HG03103 (cell line): ENCODE results near the gene ZNF436.
"Not testable (repeated sequence)": the region's sequence is repeated elsewhere in the genome, so short reads cannot be mapped to it uniquely, and the experiment has no call there.

Experiments used
- ATAC-seq: cut with Tn5 transposase; IDR thresholded peaks from one replicate; pipeline ENCODE4 v1.9.1; 2021; ENCODE audit warnings: low read depth; ENCODE audit not compliant: unreplicated experiment

ZNF436 gene

GRCh38 chr1:23330846-23331245, 38.8 kb downstream of the ZNF436 start:
- ATAC-seq = no peak

- no peak for ATAC-seq
Observed at GRCh38 chr1:23325393-23325792, 44.2 kb downstream of the ZNF436 start.

GRCh38 chr1:23322770-23323169, 46.9 kb downstream of the ZNF436 start:
- ATAC-seq = no peak

- ATAC-seq = not testable (repeated sequence)
Observed at GRCh38 chr1:23310280-23310679, 59.4 kb downstream of the ZNF436 start.
